ENCODE data around the gene HEG1. TPM values are rescaled to one million over a fixed set of nuclear protein-coding genes. Genes with fewer than 3 reads are reported as not detected.

Gene HEG1
- total and polyA plus RNA-seq, 7 donors, result 0.92 to 61.6 (median 24.5) TPM

DNA sequence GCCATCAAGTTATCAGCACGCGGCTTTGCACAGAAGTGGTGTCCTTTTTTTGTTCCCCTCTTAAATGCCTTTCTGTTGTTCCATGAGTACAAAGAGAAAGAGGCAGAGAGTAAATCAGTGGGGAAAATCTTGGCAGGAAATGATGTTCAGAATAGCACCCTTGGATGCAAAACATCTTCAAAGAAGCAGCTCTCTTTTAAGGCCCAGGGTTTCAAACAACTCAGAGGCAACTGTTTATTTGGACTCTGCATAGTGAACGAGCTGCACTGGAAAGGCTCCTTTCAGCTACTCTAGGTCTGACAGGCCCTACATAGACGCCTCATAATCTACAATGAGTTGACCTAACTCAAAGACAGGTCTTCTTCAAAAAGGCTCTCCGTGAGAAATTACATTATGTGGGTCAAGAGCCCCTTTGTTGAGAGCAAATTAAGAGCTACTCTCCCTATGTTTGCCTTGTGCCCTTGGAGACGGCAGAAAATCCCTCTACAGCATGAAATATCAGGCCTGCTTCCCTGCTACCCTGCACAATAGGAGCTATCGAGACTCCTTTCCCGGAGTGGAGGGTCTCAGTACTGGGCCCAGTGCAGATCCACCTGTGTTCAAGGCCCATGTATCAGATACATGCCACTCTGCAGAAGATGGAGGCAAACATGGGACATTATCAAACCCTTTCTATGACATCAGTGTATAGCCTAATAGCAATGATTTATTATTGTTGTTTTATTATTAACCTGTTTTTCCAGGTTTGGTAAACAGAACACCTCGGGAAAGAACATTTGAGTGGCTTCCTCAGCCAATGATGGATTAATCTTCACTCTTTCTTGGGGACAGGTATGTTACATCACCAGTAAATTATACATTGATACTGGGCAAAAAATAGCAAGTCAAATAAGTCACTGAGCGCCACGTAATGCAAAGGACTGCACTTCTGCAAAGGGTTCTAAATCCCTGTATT, 53.1 kb downstream of the HEG1 start:
- DNase-seq, result no peak
- Histone ChIP-seq H3K27me3 (no peaks in the 10 kb centered on the region), H3K4me1 (peaks cover 0 to 87% (median 82%) of the 10 kb centered on the region in 4 donors), H3K27ac (peak overlapping the region; percentile 69 to 84 (median 77)), H3K36me3 (peaks cover 0 to 38% (median 7%) of the 10 kb centered on the region in 4 donors), H3K4me3 (no peak overlapping the region), H3K9me3 (no peaks in the 10 kb centered on the region)
- TF ChIP-seq POLR2AphosphoS5 (IDR thresholded peaks at IDR 0.05) (peak in 3 of 4 donors; percentile 39 to 48 (median 45)), POLR2A (IDR thresholded peaks at IDR 0.05) (no peak), EP300 (IDR thresholded peaks at IDR 0.05) (no peak)
- TF ChIP-seq, protein P1, sequence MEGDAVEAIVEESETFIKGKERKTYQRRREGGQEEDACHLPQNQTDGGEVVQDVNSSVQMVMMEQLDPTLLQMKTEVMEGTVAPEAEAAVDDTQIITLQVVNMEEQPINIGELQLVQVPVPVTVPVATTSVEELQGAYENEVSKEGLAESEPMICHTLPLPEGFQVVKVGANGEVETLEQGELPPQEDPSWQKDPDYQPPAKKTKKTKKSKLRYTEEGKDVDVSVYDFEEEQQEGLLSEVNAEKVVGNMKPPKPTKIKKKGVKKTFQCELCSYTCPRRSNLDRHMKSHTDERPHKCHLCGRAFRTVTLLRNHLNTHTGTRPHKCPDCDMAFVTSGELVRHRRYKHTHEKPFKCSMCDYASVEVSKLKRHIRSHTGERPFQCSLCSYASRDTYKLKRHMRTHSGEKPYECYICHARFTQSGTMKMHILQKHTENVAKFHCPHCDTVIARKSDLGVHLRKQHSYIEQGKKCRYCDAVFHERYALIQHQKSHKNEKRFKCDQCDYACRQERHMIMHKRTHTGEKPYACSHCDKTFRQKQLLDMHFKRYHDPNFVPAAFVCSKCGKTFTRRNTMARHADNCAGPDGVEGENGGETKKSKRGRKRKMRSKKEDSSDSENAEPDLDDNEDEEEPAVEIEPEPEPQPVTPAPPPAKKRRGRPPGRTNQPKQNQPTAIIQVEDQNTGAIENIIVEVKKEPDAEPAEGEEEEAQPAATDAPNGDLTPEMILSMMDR (IDR thresholded peaks at IDR 0.05), result no peak
- intact Hi-C loops (cut with DNase I), result loop anchor here (2.0 kb wide), 1 partner anchor 52 kb away; the partner anchor contains the start of gene HEG1
- 58 to 73% methylated on average over 11 of the region's 11 CpGs for WGBS, 2 donors

DNA sequence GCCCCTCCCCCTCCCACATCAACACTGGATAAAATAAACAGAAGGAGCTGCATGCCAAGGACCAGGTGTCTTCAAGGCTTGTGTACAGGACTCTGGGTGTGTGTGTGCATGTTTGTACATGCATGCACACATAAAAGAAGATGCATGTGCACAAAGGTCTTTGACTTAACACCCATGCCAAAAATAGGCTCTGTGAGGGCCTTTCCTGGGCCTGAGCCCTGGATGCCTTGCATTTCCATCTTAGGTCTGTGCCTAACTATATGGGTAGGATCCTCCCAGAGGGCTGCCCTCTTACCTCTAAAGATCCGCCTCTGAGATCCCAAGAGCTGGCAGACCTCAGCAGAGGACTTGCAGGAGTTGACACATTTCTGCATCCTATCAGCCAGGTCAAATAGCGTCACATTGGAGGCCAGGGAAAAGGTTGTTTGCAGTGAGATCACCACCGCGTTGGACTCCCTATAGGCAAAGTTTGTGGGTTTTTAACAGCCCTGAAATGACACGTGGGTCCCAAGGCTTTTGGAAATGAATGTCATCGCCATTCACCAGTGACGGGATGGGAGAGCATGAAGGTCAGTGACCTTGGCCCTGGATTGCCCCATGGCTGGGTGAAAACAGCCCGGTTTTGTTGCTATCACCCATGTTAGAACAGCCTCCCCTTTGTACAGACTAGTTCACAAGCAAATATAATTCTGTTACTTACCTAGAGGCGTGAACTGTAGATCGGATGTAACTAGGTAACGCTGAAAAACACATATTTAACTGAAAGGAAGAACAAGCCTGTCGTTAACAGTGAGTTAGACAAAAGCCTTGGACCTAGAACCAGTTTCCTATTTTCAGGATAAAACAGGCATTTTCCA, 54.0 kb downstream of the HEG1 start:
- DNase-seq, result no peak
- H3K27me3 ChIP-seq, result no peaks in the 10 kb centered on the region
- H3K27ac ChIP-seq, result peak overlapping the region; percentile 69 to 84 (median 77)
- peaks cover 0 to 32% (median 3%) of the 10 kb centered on the region in 4 donors for H3K36me3 ChIP-seq
- H3K4me1 ChIP-seq, result peaks cover 0 to 96% (median 90%) of the 10 kb centered on the region in 4 donors
- intact Hi-C loops (cut with DNase I), result loop anchor here (2.0 kb wide), 1 partner anchor 53 kb away; the partner anchor contains the start of gene HEG1
- H3K9me3 ChIP-seq, result no peaks in the 10 kb centered on the region
- TF ChIP-seq, protein P1 (IDR thresholded peaks at IDR 0.05), result no peak
- WGBS, 2 donors, result 23 to 68% methylated on average over 12 of the region's 12 CpGs
- H3K4me3 ChIP-seq, result no peak overlapping the region

DNA sequence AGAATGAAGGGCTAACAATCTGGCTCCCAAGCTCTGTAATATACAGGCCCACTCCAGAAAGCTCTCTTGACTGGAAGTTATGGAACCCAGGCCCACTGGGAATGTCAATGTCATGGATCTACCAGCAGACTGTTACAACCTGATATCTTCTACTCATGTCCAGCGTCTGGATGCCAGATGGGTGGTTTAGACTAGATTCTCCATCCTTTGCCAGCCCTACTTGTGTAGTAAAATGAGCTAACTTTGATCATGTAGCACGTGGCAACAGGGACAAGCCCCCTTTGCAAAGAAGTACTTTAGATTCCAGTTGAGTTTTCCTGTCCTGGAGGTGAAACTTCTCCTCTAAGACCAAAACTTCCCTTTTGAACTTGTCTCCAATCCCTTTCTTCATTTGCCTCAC, 55.1 kb downstream of the HEG1 start:
- peaks cover 0 to 21% (median 2%) of the 10 kb centered on the region in 4 donors for H3K36me3 ChIP-seq
- H3K4me1 ChIP-seq, result peaks cover 0 to 100% (median 93%) of the 10 kb centered on the region in 4 donors
- TF ChIP-seq POLR2AphosphoS5 (IDR thresholded peaks at IDR 0.05) (no peak), EP300 (IDR thresholded peaks at IDR 0.05) (no peak), POLR2A (IDR thresholded peaks at IDR 0.05) (no peak)
- TF ChIP-seq, protein P1 (IDR thresholded peaks at IDR 0.05), result no peak
- H3K4me3 ChIP-seq, result no peak overlapping the region
- H3K27me3 ChIP-seq, result no peaks in the 10 kb centered on the region
- intact Hi-C loops (cut with DNase I), result no loop called here
- no peak for DNase-seq
- H3K27ac ChIP-seq, result peak overlapping the region in 3 of 4 donors; percentile 69 to 84 (median 82)
- 90 to 94% methylated on average over 2 of the region's 2 CpGs for WGBS, 2 donors
- no peaks in the 10 kb centered on the region for H3K9me3 ChIP-seq

DNA sequence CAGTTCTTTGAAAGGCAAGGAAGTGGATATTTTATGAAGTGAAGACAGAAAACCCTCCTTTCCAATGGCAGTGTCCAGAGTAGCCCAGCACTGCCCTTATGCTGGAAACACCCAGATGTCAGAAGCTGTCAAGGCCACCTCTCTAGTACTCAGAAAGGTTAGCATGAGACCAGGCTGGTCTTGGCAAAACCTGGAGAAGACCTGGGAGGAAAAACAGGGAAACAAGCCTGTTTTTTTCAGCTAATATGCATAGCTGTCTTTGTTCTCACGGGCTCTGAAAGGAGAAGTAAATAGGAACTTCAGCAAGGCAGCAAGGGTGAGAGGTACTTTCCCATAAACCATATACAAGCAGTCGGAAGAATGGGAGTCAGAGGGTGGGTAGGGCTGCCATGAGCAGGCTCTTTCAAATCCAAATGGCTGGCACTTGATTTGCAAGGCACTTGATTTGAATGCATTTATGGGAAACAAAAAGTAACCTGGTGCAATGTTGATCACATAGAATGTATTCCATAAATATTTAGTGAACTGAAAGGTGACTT, 55.8 kb downstream of the HEG1 start:
- Histone ChIP-seq H3K36me3 (peaks cover 0 to 18% (median 4%) of the 10 kb centered on the region in 4 donors), H3K27me3 (no peaks in the 10 kb centered on the region), H3K4me1 (peaks cover 0 to 100% (median 88%) of the 10 kb centered on the region in 4 donors), H3K27ac (peak overlapping the region; percentile 2 to 84 (median 76)), H3K4me3 (no peak overlapping the region), H3K9me3 (no peaks in the 10 kb centered on the region)
- 61 to 72% methylated on average over 2 of the region's 2 CpGs for WGBS, 2 donors
- TF ChIP-seq EP300 (IDR thresholded peaks at IDR 0.05), result no peak
- TF ChIP-seq, protein P1 (IDR thresholded peaks at IDR 0.05), result no peak
- no peak for TF ChIP-seq POLR2AphosphoS5 (IDR thresholded peaks at IDR 0.05)
- TF ChIP-seq POLR2A (IDR thresholded peaks at IDR 0.05), result no peak
- DNase-seq, result no peak
- intact Hi-C loops (cut with DNase I), result loop anchor here (2.0 to 10.0 kb wide), 4 partner anchors 61 to 585 kb away; no protein-coding TSS in a partner anchor

Measured in sigmoid colon (tissue), 7 donors.